ENCODE data around the gene BBOF1. TPM values are rescaled to one million over a fixed set of nuclear protein-coding genes. Genes with fewer than 3 reads are reported as not detected.
"Not testable (repeated sequence)": the region's sequence is repeated elsewhere in the genome, so short reads cannot be mapped to it uniquely, and the experiment has no call there.

The BBOF1 gene
- total and polyA plus RNA-seq, 2 donors (not counting 1 experiment from before 2014, with no cell fraction given), result 0.49 to 2.6 TPM

DNA sequence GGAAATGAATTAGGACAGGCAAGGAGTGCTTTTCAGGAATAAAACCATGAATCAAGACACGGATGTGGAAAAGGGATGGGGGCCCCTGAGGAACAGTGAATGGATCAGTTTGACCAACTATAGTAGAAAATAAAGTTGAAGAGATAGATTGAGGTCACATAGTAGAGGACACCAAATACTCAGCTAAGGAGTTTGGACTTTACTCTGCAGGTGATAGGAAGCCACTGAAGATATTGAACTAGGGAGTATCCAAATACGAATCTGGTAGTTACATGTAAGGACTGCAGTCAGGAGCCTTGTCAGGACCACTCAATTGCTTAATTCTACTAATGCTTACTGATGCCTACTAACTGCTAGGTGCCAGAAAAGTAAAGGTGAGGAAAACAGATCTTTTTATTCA is 20.4 kb upstream of the BBOF1 start:
- Histone ChIP-seq H4K20me1 (ENCODE audit: control insufficient read depth, insufficient read depth, low read length, poor library complexity, severe bottlenecking) (no peaks in the 10 kb centered on the region), H3K4me3 (ENCODE audit: control extremely low read depth in 1 of 5, extremely low read depth in 1 of 5, insufficient read depth in 1 of 5, low read depth in 2 of 5, low read length in 4 of 5) (no peak overlapping the region), H3K9me3 (ENCODE audit: control extremely low read depth in 1 of 3, control insufficient read depth in 2 of 3, insufficient read depth in 1 of 3, low read length in 2 of 3) (no peaks in the 10 kb centered on the region), H3K36me3 (replicated peaks in 1 of 2; ENCODE audit: control extremely low read depth in 1 of 2, control insufficient read depth in 1 of 2, extremely low read depth in 1 of 2, insufficient read depth in 2 of 2, low read length in 1 of 2) (peaks cover 0 to 9% of the 10 kb centered on the region in 2 experiments), H3K4me2 (replicated peaks; ENCODE audit: low read depth, low read length, poor library complexity, severe bottlenecking) (no peak overlapping the region), H2AFZ (ENCODE audit: insufficient read depth, low read depth, low read length, poor library complexity, severe bottlenecking) (no peak overlapping the region), H3K79me2 (ENCODE audit: control insufficient read depth, insufficient read depth, low read length) (no peaks in the 10 kb centered on the region), H3K9ac (ENCODE audit: low read length) (no peak overlapping the region), H3K27ac (ENCODE audit: low read length in 2 of 2) (no peak overlapping the region), H3K27me3 (replicated peaks in 1 of 4; ENCODE audit: control extremely low read depth in 1 of 4, control insufficient read depth in 3 of 4, insufficient read depth in 4 of 4, low read length in 3 of 4) (no peaks in the 10 kb centered on the region), H3K4me1 (ENCODE audit: control insufficient read depth in 2 of 2, insufficient read depth in 2 of 2, low read length in 2 of 2) (no peaks in the 10 kb centered on the region)
- TF ChIP-seq EZH2 (IDR thresholded peaks at IDR 0.05; ENCODE audit: borderline replicate concordance, insufficient read depth, low read depth, low read length, poor library complexity, severe bottlenecking), result no peak
- TF ChIP-seq, protein P1, sequence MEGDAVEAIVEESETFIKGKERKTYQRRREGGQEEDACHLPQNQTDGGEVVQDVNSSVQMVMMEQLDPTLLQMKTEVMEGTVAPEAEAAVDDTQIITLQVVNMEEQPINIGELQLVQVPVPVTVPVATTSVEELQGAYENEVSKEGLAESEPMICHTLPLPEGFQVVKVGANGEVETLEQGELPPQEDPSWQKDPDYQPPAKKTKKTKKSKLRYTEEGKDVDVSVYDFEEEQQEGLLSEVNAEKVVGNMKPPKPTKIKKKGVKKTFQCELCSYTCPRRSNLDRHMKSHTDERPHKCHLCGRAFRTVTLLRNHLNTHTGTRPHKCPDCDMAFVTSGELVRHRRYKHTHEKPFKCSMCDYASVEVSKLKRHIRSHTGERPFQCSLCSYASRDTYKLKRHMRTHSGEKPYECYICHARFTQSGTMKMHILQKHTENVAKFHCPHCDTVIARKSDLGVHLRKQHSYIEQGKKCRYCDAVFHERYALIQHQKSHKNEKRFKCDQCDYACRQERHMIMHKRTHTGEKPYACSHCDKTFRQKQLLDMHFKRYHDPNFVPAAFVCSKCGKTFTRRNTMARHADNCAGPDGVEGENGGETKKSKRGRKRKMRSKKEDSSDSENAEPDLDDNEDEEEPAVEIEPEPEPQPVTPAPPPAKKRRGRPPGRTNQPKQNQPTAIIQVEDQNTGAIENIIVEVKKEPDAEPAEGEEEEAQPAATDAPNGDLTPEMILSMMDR (IDR thresholded peaks at IDR 0.05), result no peak
- Mint-ChIP-seq H3K4me3 (no peak overlapping the region), H3K9me3 (ENCODE audit: insufficient read depth) (no peaks in the 10 kb centered on the region), H3K27me3 (no peaks in the 10 kb centered on the region), H3K4me1 (peaks cover 2% of the 10 kb centered on the region), H3K27ac (no peak overlapping the region)
- POLR2A ChIA-PET, result no interaction called here
- WGBS (ENCODE audit: insufficient coverage), result 100% methylated on average over 1 of the region's 2 CpGs
- intact Hi-C loops (cut with micrococcal nuclease), result no loop called here
- CTCF ChIA-PET, result no interaction called here
- ATAC-seq (ENCODE audit: low read depth) (no peak), DNase-seq (no peak)

DNA sequence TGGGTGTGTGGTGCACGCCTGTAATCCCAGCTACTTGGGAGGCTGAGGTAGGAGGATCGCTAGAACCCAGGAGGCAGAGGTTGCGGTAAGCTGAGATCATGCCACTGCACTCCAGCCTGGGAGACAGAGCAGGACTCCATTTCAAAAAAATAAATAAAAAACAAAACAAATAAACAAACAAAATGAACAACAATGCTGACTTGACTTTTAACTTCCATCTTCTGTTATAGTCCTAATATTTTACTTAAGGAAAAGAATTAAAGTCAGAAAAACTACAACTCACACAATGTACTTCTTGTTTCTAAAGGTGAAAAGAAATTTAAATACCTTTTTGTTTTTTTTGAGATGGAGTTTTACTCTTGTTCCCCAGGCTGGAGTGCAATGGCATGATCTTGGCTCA is 13.5 kb upstream of the BBOF1 start:
- H3K27me3 Mint-ChIP-seq; ATAC-seq (ENCODE audit: low read depth); H3K4me3 Mint-ChIP-seq; H3K4me2 ChIP-seq (replicated peaks; ENCODE audit: low read depth, low read length, poor library complexity, severe bottlenecking); H2AFZ ChIP-seq (ENCODE audit: insufficient read depth, low read depth, low read length, poor library complexity, severe bottlenecking); H3K4me1 ChIP-seq (ENCODE audit: control insufficient read depth in 2 of 2, insufficient read depth in 2 of 2, low read length in 2 of 2); DNase-seq; H3K79me2 ChIP-seq (ENCODE audit: control insufficient read depth, insufficient read depth, low read length); H3K27me3 ChIP-seq (replicated peaks in 1 of 4; ENCODE audit: control extremely low read depth in 1 of 4, control insufficient read depth in 3 of 4, insufficient read depth in 4 of 4, low read length in 3 of 4); H3K4me1 Mint-ChIP-seq; H3K9me3 Mint-ChIP-seq (ENCODE audit: insufficient read depth); H3K27ac ChIP-seq (ENCODE audit: low read length in 2 of 2); H3K9ac ChIP-seq (ENCODE audit: low read length); H3K4me3 ChIP-seq (ENCODE audit: control extremely low read depth in 1 of 5, extremely low read depth in 1 of 5, insufficient read depth in 1 of 5, low read depth in 2 of 5, low read length in 4 of 5); intact Hi-C loops (cut with micrococcal nuclease); H3K27ac Mint-ChIP-seq; POLR2A ChIA-PET; H3K9me3 ChIP-seq (ENCODE audit: control extremely low read depth in 1 of 3, control insufficient read depth in 2 of 3, insufficient read depth in 1 of 3, low read length in 2 of 3); H4K20me1 ChIP-seq (ENCODE audit: control insufficient read depth, insufficient read depth, low read length, poor library complexity, severe bottlenecking): not testable (repeated sequence)
- no CpG with 5 or more reads among the region's 3 CpGs for WGBS (ENCODE audit: insufficient coverage)
- H3K36me3 ChIP-seq (replicated peaks in 1 of 2; ENCODE audit: control extremely low read depth in 1 of 2, control insufficient read depth in 1 of 2, extremely low read depth in 1 of 2, insufficient read depth in 2 of 2, low read length in 1 of 2), result peaks cover 3 to 16% of the 10 kb centered on the region in 2 experiments
- CTCF ChIA-PET, result interaction anchor here (0.7 kb wide), 1 partner anchor 87 kb away, joined by 3 read pairs; no protein-coding TSS in a partner anchor
